Pancreas (tissue), 10 donors: ENCODE results near the gene CAD. TPM values are rescaled to one million over a fixed set of nuclear protein-coding genes. Genes with fewer than 3 reads are reported as not detected.
A peak's percentile ranks its signal among the peaks of the same experiment; 100 is the strongest.

Experiments
- ATAC-seq, 4 donors: fragments of 200-7000 bp; cut with Tn5 transposase; one replicate each; pipeline versions ENCODE4 v1.8.0 to v1.9.1; 2020; ENCODE audit warnings: mild to moderate bottlenecking in 4 of 4, moderate library complexity in 4 of 4
- DNase-seq, 6 donors: peaks; one replicate each; pipeline ENCODE4 v3.0.0-alpha.2; 2020
- FAIRE-seq: peaks from 2 replicates; lab custom pipeline; 2012; peaks lifted over from hg19 to GRCh38; lab: Jason Lieb, UNC
- H3K27ac ChIP-seq, 4 donors: fragments of 200-600 bp; sonication (generic); 1 replicate in 3 of 4; 2 replicates in 1 of 4; pipeline versions ENCODE4 v1.5.0 to v1.8.0; 2020
- H3K27me3 ChIP-seq, 4 donors: fragments of 200-600 bp; one replicate each; pipeline ENCODE4 v1.8.0; 2021
- H3K36me3 ChIP-seq, 3 donors: fragments of 200-600 bp; sonication (generic) in 1 of 3; one replicate each; pipeline versions ENCODE4 v1.5.0 to v1.8.0; 2020 to 2021
- H3K4me1 ChIP-seq, 3 donors: fragments of 200-600 bp; one replicate each; pipeline ENCODE4 v1.8.0; 2021
- H3K4me3 ChIP-seq, 4 donors: fragments of 200-600 bp; sonication (generic) in 2 of 4; one replicate each; pipeline versions ENCODE4 v1.5.0 to v1.8.0; 2020 to 2021
- H3K9me3 ChIP-seq, 4 donors: fragments of 200-600 bp; one replicate each; pipeline ENCODE4 v1.8.0; 2021
- WGBS, 2 donors: extraction: QIAGEN DNeasy Blood & Tissue Kit; methylation state at CpG; one replicate each; pipeline ENCODE4 v1.1.7; 2013; 5-methylcytosine and 5-hydroxymethylcytosine counted together
- intact Hi-C, 3 donors: fragments of 100-400 bp; cut with DNase I; formaldehyde crosslinking; loops; one replicate each; pipeline versions ENCODE4 v1.11.1 to v1.14.2; 2022
- polyA plus RNA-seq, 2 donors: library from polyadenylated mRNA; stranded (reverse); fragments of 200-250 nt; gene quantifications; one replicate each; pipeline ENCODE4 v1.2.3, GENCODE V29; 2013
- total RNA-seq, 6 donors: library from RNA; stranded (reverse); fragmentation: NEBNext Ultra II Directional in 4 of 6; extraction: Animal tissue kit (Norgen Biotek cat#: 25700) in 4 of 6; gene quantifications; one replicate each; pipeline versions ENCODE4 v1.2.1 to v1.2.4, GENCODE V29; 2021 to 2023
- TF ChIP-seq, protein P1 (sequence below), 4 donors: fragments of 200-600 bp; sonication (generic) in 3 of 4; IDR thresholded peaks; one replicate each; pipeline versions ENCODE4 v1.5.0 to v1.8.0; 2021; ENCODE audit warnings: antibody characterized with exemption in 4 of 4
- donor health status: healthy with polysubstance abuse.
- donor health status: DM: no; HTN: no; CAD: no; lungs with moderate emphysema.
- donor health status: DM: no; HTN: no; CAD: no.
- donor health status: control.
- donor health status: control.
- donor health status: Bipolar disorder and iron deficiency.
- donor health status: DM: yes; HTN: yes; CAD: no.
- donor health status: DM: no; HTN: no; CAD: no.
- donor health status: DM: no; HTN: no; CAD: no.
- donor health status: DM: yes; HTN: yes; CAD: no.

CAD gene
- total and polyA plus RNA-seq, 8 donors: 9.6 to 24.6 (median 16.3) TPM

DNA sequence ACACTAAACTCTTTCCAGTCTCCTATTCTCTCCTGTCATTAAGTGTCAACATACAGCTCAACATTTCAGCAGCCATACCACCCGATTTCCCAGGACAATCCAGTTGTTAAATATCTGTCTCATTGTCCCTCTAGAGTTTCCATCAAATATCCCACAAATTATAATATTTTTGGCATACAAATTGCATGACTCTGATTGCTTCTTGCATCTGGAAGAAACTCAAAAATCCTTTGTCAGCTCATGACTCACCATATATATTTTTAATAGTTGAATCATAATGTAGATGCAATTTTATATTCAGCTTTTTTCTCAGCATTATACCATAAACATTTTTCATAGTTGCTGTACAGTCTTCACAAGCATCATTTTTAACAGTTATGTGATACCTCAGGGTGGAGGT is 38.5 kb downstream of the CAD start:
- ATAC-seq (no peak), FAIRE-seq (no peak), DNase-seq (no peak)
- WGBS, 2 donors: 11 to 15% methylated on average over 1 of the region's 1 CpG
- H3K36me3 ChIP-seq: no peaks in the 10 kb centered on the region
- intact Hi-C loops: no loop called here
- no peaks in the 10 kb centered on the region for H3K27me3 ChIP-seq
- H3K27ac ChIP-seq: no peak overlapping the region
- no peaks in the 10 kb centered on the region for H3K9me3 ChIP-seq
- H3K4me3 ChIP-seq: no peak overlapping the region
- TF ChIP-seq, protein P1, sequence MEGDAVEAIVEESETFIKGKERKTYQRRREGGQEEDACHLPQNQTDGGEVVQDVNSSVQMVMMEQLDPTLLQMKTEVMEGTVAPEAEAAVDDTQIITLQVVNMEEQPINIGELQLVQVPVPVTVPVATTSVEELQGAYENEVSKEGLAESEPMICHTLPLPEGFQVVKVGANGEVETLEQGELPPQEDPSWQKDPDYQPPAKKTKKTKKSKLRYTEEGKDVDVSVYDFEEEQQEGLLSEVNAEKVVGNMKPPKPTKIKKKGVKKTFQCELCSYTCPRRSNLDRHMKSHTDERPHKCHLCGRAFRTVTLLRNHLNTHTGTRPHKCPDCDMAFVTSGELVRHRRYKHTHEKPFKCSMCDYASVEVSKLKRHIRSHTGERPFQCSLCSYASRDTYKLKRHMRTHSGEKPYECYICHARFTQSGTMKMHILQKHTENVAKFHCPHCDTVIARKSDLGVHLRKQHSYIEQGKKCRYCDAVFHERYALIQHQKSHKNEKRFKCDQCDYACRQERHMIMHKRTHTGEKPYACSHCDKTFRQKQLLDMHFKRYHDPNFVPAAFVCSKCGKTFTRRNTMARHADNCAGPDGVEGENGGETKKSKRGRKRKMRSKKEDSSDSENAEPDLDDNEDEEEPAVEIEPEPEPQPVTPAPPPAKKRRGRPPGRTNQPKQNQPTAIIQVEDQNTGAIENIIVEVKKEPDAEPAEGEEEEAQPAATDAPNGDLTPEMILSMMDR (IDR thresholded peaks at IDR 0.05): no peak
- no peaks in the 10 kb centered on the region for H3K4me1 ChIP-seq

DNA sequence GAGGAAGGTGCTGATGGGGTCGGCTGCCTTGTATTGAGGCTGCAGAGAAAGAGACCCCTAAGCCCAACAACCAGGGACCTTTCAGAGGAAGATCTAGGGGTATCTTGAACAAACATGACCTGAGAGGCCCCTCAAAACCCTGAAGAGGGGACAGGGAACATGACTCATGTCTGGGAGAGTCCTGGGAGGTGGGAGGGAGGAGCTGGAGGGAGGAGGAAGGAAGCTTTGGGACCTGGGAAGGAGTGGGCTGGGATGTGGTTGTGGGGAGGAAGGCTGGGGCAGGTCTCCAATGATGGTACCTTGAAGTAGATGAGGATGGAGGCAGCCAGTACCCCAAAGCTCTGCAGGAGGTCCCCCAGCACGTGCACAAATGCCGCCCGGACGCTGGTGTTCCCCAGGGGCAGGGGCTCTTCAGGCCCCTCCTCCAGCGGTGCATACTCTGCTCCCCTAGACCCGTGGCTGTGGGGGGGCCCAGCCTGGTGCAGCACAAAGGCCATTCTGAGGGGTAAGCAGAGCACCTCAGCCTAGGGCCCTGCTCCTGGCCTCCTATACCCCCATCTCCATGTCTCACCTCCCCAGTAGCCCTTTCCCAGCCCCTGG is 39.8 kb downstream of the CAD start:
- TF ChIP-seq, protein P1 (IDR thresholded peaks at IDR 0.05): no peak
- Histone ChIP-seq H3K9me3 (no peaks in the 10 kb centered on the region), H3K4me1 (no peaks in the 10 kb centered on the region), H3K36me3 (no peaks in the 10 kb centered on the region), H3K27ac (no peak overlapping the region), H3K27me3 (peaks cover 0 to 2% (median 0%) of the 10 kb centered on the region in 4 donors), H3K4me3 (no peak overlapping the region)
- no peak for DNase-seq
- FAIRE-seq: no peak
- WGBS, 2 donors: 62% methylated on average over 7 of the region's 7 CpGs
- intact Hi-C loops: no loop called here
- no peak for ATAC-seq

DNA sequence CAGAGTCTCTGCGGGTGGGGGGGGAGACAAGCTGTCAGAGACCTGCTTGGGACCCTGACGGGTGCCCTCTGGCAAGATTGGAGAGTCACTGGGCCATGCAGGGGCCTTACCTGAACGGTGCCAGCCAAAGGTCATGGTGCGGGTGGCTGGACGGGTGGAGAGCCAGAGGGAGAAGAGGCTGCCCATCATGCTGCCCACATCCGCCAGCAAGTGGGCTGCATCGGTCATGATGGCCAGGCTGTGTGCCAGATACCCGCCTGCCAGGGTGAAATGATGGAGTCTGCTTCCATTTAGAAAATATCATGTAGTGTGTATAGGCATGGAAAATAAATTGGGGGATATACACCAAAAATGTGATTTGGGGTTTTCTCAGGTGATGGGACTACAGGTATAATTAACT is 40.9 kb downstream of the CAD start:
- no peak for ATAC-seq
- TF ChIP-seq, protein P1 (IDR thresholded peaks at IDR 0.05): no peak
- no peak overlapping the region for H3K4me3 ChIP-seq
- no peaks in the 10 kb centered on the region for H3K4me1 ChIP-seq
- 72 to 77% methylated on average over 7 to 8 of the region's 8 CpGs for WGBS, 2 donors
- H3K36me3 ChIP-seq: no peaks in the 10 kb centered on the region
- FAIRE-seq: no peak
- H3K27me3 ChIP-seq: peaks cover 0 to 13% (median 0%) of the 10 kb centered on the region in 4 donors
- no peak for DNase-seq
- H3K27ac ChIP-seq: no peak overlapping the region
- H3K9me3 ChIP-seq: no peaks in the 10 kb centered on the region
- intact Hi-C loops: no loop called here

DNA sequence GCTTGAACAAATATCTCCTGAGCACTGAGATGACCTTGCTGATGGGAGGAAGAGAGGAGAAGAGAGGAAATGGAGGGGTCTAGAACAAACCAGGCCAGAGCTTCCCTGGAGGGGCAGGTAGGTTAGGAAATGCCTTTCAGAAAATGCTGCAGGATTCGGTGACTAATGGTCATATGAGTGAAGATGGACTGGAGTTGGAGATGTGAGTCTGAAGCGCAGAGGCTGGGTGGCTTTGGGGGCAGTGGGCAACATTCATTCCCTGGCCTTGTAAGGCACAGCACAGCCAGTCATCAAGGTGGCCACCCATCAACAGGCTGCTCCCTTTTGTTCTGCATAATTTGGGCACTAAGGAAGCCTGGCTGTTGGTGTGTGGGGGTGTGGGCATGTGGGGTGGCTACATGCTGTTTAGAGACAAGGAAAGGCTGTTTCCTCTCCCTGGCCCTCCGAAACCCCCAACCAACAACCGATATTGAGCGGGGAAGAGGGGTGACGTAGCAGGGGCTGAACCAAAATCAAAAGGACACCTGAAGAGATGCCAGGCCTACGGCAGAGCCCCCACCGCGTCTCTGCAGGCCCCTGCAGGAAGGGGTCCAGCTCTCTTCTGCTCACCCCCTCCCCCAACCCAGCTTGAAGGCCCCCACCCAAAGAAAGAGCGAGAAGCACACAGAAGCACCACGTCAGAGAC is 44.2 kb downstream of the CAD start:
- 59 to 66% methylated on average over 11 of the region's 11 CpGs for WGBS, 2 donors
- H3K27me3 ChIP-seq: peaks cover 0 to 20% (median 0%) of the 10 kb centered on the region in 4 donors
- DNase-seq (no peak), FAIRE-seq (no peak), ATAC-seq (no peak)
- TF ChIP-seq, protein P1 (IDR thresholded peaks at IDR 0.05): no peak
- H3K36me3 ChIP-seq: no peaks in the 10 kb centered on the region
- no peak overlapping the region for H3K27ac ChIP-seq
- intact Hi-C loops: no loop called here
- no peaks in the 10 kb centered on the region for H3K9me3 ChIP-seq
- peaks cover 0 to 6% (median 4%) of the 10 kb centered on the region in 3 donors for H3K4me1 ChIP-seq
- no peak overlapping the region for H3K4me3 ChIP-seq

DNA sequence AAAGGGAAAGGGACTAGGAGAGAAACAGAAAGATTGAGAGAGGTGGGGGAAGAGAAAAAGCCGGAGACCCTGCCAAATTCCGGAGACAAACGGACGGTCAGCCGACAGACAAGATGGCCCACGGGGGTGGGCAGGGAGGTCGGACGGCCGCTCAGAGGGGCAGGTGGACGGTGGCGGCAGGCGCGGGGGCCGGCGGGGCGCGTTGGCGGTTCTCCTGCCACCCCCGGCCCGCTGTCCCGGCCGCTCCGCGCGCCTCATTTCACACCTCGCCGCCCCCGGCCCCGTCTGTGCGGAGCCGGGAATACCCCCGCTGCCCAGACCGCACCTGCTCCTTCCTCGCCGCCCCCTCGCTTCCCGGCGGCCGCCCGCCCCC is 44.7 kb downstream of the CAD start:
- FAIRE-seq (no peak), ATAC-seq (no peak), DNase-seq (peak in 1 of 6 donors; percentile 56)
- intact Hi-C loops: no loop called here
- 9% methylated on average over 10 to 40 of the region's 40 CpGs for WGBS, 2 donors
- Histone ChIP-seq H3K27ac (no peak overlapping the region), H3K27me3 (peaks cover 0 to 20% (median 0%) of the 10 kb centered on the region in 4 donors), H3K36me3 (no peaks in the 10 kb centered on the region), H3K4me3 (peak overlapping the region in 2 of 4 donors; percentile 39 to 59), H3K4me1 (peaks cover 0 to 6% (median 4%) of the 10 kb centered on the region in 3 donors), H3K9me3 (no peaks in the 10 kb centered on the region)
- TF ChIP-seq, protein P1 (IDR thresholded peaks at IDR 0.05): no peak
